ENCODE measurements around the gene C10orf53.

Gene C10orf53

GRCh38 chr10:49679480-49679893, at the start of gene C10orf53:
TSS of gene C10orf53 (plus strand) at chr10:49679651. CDS start at chr10:49679698, 47 bp downstream.
- DNase-seq (ENCODE audit: extremely low spot score, insufficient read length, low read depth) (no peak), FAIRE-seq (no peak)

GRCh38 chr10:49631975-49632374, 47.5 kb upstream of the C10orf53 start:
- FAIRE-seq = no peak
- no peak for DNase-seq (ENCODE audit: extremely low spot score, insufficient read length, low read depth)

DNA sequence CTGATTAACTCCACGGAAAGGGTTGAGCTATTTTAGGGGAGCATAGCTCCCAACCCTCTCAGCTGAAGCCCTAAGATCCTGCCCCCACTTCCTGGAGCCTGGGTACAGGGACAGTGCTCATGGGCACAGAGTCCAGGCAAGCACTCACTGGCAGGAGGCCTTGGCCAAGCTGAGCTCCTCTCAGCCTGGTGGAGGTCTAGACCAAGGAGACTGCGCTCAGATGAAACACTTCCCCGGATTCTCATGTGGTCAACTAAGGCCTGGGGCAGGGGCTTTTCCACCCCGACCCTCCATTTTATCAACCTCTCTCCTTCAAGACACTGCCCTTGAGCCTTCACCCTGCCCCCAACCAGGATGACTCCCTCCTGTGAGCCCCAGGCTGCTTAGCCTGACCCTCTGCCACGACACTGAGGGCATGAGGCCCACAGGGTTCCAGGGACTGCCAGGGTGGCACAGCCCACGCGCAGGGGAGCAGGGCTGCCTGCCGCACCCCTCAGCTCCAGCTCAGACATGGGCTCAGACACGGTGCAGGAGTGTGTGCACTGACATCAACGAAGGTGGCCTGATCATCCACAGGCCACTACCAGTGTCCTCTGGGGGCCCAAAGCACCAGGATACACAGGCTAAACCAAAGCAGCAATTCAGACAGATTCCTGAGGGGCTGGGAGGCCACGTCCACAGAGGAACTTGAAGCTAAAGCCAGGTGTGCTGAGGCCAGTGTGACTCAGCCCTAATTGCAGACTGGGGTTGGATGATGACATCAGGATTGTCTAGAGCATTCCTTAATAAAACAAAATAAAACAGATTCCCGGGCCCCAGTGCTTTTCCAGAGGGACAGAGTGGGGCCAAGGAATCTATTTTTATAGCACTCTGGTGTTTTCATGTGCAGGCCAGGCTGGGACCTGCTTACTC, 46.8 kb upstream of the C10orf53 start:
- no peak for FAIRE-seq
- DNase-seq (ENCODE audit: extremely low spot score, insufficient read length, low read depth) = no peak

DNA sequence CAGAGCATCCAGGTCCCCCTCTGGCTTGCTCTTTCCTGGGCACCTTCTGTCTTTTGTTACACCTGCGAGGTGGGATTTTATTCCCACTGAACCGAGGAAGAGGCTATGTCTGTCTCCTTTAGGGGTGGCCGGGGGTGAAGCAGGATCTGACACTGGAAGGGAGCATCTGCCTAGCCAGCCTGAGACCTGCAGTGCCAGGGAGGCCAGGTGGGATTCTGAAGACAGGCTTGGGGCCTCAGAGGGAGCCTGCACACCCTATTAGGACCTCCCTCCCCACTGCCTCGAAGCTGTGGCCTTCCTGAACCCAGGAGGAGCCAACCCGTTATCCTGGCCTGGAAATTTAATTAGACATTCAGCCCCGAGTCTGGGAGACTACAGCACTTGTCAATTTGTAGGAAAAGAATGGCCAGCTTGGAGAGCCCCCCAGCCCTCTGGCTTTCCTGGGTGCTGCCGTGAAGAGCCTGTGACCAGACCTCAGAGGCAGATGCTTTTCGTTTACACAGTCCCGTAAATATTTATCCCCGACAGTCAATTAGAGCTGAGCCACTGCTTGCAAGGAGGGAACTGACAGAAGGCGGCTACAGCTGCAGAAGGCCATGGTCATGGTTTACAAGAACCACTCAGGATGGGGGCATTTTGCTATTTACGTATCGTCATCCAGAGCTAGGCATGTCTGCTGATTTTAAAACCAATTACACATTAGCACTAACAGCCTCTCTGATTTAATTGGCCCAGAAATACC, 46.0 kb upstream of the C10orf53 start:
- FAIRE-seq (no peak), DNase-seq (ENCODE audit: extremely low spot score, insufficient read length, low read depth) (no peak)

GRCh38 chr10:49634069-49634660, 45.3 kb upstream of the C10orf53 start:
- no peak for DNase-seq (ENCODE audit: extremely low spot score, insufficient read length, low read depth)
- FAIRE-seq = no peak

DNA sequence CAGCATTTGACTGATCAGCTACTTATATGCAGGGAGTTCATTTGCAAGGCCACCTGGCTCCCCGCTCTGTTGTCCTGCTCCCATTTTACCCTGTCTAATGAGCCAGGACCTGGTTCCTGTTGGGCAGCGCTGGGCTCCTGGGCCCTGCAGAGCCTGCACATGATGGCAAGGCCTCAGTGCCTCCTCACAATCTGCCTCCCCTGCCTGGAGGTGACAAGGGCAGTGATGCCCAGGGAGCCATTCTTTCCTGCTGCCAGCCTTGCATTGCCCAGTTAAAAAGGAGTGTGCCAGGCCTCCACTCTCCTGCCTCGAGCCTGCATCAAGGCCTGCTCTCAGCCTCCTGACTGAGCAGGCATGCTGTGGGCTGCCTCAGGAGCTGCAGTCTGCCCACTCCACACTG, 37.1 kb upstream of the C10orf53 start:
- FAIRE-seq (no peak), DNase-seq (ENCODE audit: extremely low spot score, insufficient read length, low read depth) (no peak)

DNA sequence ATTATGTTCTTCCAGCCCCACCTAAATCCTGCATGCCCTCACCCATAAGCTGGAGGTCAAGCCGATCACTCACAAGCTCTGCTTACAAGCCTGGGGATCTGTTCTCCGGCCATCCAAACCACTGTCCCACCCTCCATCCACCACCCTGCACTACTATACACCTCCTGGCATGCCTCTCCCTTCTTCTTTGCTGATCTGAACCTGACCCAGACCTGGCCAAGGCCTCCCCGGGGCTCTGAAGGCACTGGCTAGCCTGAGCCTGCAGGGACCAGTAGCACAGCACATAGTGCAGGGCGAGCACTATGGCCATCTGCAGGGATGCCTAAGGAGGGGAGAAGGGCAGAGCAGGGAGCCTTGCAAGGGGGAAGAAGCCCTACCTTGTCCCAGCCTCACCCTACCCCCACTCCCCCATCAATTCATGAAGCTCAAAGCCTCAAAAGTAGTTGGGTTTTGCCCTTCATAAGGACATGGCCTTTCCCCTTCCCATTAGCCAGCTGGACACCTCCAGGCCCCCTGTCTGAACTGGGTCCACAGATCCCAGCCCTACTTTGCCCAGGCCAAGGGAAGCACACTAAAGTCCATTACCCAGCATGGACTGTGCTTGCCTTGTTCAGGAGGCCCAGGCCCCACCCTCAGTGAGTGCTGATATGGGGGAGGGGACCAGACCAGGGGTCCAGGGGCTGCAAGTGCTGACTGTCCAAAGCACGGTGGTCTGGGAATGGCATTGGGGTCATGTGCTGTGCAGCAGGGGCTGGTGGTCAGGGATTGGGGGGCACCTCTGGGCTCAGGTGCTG, 36.0 kb upstream of the C10orf53 start:
- DNase-seq (ENCODE audit: extremely low spot score, insufficient read length, low read depth) = no peak

DNA sequence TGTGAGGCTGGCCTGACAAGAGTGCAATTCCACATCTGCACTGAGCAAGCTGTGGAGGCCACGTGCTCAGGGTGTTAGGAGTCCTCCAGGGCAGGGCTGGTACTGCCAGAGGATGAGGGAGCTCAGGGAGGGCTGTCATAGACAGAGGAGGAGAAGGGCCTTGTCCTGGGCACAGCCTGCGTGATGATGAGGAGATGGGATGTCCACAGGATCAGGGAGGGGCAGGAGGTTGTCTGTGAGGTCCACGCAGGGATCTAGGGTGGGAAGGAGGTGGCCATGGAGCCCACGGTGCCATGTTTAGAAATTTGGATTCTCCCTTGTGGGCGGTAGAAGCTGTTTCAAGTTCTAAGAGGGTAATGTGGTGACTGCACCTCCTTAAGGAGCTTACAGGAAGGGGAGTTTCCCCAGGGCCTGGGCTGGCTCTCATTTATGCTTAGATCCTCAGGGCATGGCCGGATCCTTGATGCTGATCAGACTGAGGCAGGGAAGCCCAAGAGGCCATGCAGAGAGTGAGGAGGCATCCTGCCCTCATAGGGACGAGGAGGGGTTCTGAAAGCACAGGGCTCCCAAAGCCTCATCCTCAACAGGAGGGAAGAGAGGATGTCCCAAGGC, 35.3 kb upstream of the C10orf53 start:
- DNase-seq (ENCODE audit: extremely low spot score, insufficient read length, low read depth) (no peak), FAIRE-seq (no peak)

More for the DNA sequence above, 36.0 kb upstream of the C10orf53 start:
- FAIRE-seq = no peak

DNA sequence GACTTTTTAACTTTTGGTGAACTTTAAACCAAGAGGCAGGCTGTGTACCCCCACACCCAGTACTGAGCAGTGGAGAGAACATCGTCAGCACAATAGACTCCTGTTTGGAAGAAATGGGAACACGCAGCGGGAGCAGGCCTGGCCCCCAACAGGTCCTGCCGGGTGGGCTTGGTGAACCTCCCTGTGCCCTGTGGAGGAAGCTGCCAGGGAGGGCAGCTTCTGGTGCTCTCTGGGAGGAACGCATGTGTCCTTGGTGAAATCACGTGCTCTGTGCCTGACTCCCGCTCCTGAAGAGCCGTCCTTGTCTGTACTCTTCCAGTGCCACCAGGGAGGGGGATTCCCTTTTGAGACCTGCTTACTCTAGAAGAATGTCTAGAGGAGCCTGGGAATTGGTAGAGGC, 34.0 kb upstream of the C10orf53 start:
- FAIRE-seq (no peak), DNase-seq (ENCODE audit: extremely low spot score, insufficient read length, low read depth) (no peak)

DNA sequence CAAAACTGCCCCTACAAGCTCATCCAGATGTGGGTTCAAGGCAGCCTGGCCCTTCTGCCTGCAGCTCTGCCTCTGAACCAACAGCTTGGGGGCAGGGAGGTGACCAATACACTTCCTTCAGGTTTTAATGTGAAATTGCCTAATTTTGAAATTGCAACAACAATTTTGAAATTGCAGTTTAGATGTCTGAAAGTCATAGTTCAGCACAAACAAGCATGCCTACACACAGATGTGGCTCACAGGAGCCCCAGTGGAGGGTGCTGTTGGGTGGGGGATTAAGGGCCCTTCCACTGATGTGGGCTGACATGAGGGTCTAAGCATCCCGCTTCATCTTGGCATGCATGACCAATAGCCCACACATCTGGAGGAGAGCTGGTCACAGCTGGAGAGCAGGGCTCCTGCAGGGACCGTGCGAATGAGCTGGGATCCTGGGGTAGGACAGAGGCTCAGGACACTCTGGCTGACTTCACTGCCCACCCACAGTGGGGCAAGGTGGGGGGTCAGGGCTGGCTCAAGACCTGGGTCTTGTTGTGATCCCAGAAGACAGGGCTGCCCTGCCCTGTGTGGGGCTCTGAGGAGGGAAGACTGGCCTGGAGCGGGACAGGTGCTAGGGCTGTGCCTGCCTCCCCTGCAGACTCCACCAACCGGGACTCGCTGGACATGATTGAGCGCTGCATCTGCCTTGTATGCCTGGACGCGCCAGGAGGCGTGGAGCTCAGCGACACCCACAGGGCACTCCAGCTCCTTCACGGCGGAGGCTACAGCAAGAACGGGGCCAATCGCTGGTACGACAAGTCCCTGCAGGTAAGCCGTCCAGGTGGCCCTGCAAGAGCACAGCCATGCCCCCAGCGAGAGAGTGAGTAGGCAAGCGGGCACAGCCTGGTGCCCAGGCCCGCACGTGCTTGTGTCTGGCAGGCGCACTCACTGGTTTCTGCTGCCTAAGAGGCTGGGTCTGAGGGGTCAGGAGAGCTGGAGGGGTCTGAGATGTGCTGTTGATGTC, 33.3 kb upstream of the C10orf53 start:
- DNase-seq (ENCODE audit: extremely low spot score, insufficient read length, low read depth) (no peak), FAIRE-seq (no peak)

- no peak for DNase-seq (ENCODE audit: extremely low spot score, insufficient read length, low read depth)
- no peak for FAIRE-seq
Observed at GRCh38 chr10:49647554-49647953, 31.9 kb upstream of the C10orf53 start.

DNA sequence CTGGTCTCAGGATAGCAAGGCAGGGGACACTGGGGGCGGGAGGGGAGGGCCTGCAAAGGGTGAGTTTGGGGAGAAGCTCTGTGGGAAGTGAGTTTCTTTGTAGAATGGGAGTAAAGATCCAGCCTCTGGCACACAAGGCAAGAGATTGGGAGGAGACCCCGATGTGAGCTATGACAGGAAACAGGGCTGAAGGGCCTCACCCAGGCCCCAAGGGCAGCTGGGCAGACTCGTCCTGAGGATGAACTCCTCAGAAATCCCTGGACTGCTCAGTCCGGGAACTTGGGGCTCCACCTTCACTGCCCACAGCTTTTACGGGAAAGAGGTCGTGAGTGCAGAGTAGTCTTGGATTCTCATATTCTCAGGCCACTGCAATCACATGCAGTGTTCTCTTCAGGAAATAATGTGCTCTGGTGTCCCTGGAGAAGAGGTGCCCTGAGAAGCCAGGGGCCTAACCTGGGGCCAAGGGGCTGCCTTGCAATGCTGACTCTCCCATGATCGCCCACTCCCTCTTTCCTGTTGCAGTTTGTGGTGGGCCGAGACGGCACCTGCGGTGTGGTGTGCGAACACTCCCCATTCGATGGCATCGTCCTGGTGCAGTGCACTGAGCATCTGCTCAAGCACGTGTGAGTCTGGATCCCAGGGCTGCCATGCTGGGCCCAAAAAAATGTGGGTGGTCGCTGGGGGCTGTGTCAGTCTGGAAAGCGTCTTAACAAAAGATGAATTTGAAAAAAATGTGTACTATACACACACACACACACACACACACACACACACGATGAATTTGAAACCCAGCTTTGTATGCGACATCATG, 31.3 kb upstream of the C10orf53 start:
- FAIRE-seq (no peak), DNase-seq (ENCODE audit: extremely low spot score, insufficient read length, low read depth) (no peak)

DNA sequence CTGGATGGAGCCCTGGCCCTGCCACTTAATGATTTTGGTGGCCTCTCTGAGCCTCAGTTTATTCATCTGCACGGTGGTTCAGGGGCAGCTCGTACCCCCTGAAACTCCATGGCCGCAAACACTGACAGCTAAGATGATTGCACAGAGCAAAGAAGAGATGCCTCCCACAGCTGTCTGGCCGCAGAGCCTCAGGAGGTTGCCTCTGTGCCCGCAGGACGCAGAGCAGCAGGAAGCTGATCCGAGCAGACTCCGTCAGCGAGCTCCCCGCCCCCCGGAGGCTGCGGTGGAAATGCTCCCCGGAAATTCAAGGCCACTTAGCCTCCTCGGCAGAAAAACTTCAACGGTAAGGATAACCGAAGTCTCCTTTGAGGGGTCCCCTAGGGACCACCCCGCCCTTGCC, 30.2 kb upstream of the C10orf53 start:
- no peak for DNase-seq (ENCODE audit: extremely low spot score, insufficient read length, low read depth)
- FAIRE-seq = no peak

- FAIRE-seq = no peak
- no peak for DNase-seq (ENCODE audit: extremely low spot score, insufficient read length, low read depth)
Observed at GRCh38 chr10:49649936-49650723, 29.3 kb upstream of the C10orf53 start.

GRCh38 chr10:49650724-49651034, 28.8 kb upstream of the C10orf53 start:
- no peak for DNase-seq (ENCODE audit: extremely low spot score, insufficient read length, low read depth)
- FAIRE-seq = no peak

DNA sequence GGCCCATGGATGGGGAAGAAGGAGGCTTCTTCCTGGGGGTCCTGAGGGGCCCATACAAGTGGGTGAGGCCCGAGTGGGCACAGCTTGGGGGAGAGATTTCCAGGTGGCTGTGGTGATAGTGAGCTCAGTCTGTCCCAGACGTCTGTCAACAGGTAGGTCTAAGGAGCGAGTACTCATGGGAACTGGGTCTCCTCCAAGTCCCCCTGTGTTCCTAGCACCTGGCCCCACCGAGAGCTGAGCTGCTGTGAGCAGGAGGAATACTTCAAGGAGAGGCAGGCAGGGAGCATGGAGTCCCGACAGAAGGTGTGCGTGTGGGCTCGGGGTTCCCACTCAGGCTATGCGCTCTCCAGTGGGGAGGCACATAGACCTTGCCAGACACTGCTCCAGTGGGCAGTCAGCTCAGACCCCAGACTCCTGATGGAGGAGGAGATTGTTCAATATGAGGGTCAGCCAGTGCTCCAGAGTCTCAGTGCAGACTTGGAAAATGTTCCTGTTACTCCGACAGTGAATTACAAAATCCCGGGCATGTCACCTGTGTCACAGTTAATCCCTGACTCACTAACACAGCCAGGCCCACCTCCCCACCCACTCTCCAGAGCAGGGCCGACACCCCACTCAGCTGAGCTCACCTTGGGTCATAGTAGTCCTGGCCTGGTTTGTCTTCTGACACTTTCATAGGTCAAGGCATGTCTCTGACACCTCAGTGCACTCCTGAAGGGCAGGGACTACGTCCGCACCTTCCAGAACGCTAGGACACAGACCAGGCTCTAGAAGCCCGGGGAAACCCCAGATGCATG, 28.2 kb upstream of the C10orf53 start:
- DNase-seq (ENCODE audit: extremely low spot score, insufficient read length, low read depth) (no peak), FAIRE-seq (no peak)
